Fibroblast of skin of back (primary cell): ENCODE data around the gene MMP2.

ENCODE experiments used
- DNase-seq: peaks from one replicate; pipeline ENCODE4 v3.0.0-alpha.2; 2013

The MMP2 gene

DNA sequence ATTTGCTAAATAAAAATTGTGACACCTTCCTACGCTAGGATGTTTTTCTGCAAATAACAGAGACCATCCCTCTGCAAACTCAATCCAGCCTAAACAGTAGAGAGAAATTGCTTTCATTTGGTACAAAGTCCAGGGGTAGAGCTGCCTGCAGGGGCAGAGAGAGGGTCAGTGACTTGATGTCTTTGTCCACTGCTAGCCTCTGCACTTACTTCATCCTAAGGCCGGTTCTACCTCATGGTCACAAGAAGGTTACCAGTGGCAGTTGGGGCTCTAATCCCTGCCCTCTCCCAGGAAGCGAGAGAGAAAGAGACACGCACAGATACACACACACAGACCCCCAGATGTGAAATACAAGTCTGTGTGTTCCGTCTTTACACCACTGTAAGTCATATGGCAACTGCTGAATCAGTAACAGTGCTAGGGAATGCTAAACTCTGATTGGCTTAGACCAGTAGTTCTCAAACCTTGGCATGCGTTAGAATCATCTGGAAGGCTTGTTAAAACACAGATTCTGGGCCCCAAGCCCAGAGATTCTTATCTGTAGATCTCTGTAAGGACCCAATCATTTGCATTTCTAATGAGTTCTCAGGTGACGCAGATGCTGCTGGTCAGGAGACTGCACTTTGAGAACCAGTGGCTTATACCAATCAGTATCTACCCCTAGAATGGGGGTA, 16.8 kb downstream of the MMP2 start:
- no peak for DNase-seq

DNA sequence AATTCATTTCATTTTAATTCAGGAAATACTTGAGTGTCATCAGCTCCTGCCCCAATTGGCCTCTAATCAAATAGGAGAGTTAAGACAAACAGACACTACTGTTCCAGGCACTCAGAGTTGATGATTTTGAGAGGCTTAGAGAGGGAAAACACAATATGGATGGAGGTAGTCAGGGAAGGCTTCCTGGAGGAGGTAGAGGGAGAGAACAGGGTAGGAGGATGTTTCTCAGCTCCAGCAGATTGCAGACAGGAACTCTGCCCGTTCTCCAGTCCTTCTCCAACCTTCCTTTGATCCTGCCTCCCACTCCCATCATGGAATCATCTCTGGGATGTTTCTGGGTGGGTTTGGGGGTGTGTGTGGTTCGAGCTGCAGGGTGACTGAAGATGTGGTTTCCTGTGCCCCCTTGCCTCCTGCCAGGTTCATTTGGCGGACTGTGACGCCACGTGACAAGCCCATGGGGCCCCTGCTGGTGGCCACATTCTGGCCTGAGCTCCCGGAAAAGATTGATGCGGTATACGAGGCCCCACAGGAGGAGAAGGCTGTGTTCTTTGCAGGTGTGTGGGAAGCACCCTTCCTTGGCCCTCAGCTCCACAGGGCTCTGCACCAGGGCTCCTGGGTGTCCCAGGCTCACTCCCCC, 17.6 kb downstream of the MMP2 start:
- no peak for DNase-seq

DNA sequence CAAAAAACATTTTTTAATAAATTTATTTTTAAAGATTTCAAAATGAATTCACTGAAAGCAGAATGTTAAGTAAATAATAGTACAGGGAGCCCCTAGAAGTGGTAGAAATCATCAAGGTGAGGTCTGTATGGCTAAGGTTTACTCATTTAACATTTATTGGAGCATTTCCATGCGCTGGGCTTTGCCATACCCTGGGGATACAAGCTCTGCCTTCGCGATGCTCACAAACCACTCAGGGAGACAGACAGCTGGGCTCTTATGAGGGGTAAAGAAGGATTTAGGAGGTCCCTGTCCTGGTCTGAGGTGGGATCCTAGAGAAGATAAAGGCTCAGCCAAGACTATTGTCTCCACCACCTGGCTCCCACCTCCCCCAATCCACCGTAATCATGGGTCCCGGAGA, 18.6 kb downstream of the MMP2 start:
- DNase-seq, result no peak

DNA sequence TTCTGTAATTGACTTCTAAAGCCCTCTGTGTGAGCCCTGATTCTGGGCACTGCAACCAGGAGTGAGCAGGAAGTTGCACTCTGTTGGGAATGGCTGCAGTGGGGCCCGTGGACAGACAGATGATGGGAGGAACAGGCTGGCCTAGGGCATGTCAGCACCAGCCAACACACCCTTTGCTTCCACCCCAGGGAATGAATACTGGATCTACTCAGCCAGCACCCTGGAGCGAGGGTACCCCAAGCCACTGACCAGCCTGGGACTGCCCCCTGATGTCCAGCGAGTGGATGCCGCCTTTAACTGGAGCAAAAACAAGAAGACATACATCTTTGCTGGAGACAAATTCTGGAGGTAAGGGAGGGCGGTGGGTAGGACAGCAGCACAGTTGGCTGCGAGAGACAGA, 19.1 kb downstream of the MMP2 start:
- DNase-seq, result no peak

DNA sequence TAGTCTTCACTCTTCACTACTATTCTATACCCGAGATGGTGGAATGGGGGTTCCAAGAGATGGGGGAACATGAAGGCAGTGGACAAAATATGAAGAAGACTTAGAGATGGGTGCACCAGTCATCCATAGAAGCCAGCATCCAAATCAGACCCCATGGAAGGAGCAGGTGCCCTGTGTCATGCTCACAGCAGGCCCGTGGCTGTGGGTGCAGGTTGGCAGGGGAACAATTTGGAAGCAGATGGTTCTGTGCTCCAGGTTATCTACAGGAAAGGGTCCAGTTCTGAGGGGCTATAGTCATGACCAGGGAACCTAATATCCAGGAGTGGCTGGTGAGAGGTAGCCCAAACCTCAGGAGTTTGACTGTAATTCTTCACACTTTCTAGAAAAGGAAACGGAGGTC, 20.3 kb downstream of the MMP2 start:
- DNase-seq, result no peak

DNA sequence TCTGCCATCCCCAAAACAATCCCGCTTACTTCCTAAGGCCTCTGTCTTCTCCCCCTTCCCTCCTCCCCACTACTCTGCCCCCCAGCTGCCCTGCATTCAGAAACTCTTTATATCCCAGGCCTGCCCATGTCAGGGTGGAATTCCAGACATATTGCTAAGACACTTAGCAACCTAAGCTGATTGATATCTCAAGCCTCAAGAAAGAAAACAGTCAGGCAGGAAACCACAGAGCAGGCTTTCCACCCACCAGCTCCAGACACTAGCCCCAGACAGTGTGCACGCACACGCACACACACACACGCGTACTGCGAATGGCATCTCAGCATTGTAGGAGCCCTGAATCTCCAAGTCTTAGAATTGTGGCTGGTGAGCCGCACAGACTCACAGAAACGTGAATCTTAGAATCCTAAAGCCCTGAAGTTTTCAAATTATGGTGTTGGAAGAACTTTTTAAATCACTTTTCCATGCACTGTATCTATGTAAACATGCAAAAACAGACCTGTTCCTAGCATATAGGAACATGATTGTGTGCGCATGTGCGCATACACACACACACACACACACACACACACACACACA, 21.0 kb downstream of the MMP2 start:
- peak; percentile 100 for DNase-seq

DNA sequence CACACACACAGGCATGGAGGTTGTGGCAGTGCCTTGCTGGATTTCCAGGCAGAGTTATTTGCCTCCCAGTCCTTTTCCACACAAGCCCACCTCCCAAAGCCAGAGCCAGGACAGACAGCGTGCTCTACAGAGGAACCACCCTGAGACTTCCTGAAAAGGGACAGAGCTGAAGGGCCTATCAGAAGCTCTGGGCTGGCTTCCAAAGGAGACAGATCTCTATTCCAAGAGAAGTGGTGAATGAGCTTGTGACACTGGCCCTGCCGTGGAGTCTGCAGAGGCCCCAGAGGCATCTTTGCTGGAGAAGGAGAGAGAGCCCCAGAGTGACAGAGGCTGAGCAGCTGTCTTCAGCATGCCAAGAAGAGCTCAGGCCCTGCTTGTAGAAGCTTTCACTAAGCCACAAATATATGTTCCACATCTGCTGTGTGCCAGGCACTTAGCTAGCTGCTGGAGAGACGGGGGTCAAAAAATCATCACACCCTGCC, 21.6 kb downstream of the MMP2 start:
- DNase-seq, result peak; percentile 89

DNA sequence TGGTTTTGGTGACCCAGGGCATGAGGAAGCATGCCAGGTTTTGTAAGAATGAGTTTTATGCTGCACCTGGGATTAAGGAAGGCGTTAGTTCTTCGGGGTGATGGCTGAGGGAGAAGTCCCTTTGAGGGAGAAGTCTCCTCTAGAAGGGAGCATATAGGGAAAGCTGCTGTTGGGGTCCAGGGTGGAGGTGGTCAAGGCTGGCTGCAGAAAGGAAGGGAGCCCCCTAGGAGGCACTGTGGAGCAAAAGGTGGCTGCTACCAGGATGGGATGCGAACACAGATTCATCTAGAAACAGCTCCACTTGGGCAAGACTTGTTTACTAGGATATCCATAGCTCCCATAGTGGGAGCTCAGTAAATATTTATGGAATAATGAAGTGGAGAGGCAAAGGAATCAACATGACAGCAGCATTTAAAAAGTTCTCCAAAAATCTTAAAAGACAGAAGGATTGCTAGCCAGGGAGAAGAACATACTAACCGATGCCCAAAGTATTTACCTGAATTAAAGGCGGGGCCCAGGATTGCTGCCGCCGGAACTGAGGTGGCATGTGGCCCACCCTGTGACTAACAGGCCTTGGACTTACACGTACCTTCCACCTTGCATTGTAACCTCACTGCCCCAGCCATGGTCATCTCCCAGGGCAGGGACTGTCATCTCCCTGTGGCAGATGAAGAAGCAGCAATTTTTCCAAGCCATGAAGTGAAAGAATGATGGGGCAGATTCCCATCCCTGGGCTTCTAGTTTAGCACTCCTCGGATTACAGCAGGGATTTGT, 22.7 kb downstream of the MMP2 start:
- no peak for DNase-seq

GRCh38 chr16:55502801-55503366, 23.9 kb downstream of the MMP2 start:
- DNase-seq, result no peak

- DNase-seq, result no peak
These were observed 24.9 kb downstream of the MMP2 start for GRCh38 chr16:55503726-55504550.

- no peak for DNase-seq
These were observed 26.5 kb downstream of the MMP2 start for GRCh38 chr16:55505333-55506015.

DNA sequence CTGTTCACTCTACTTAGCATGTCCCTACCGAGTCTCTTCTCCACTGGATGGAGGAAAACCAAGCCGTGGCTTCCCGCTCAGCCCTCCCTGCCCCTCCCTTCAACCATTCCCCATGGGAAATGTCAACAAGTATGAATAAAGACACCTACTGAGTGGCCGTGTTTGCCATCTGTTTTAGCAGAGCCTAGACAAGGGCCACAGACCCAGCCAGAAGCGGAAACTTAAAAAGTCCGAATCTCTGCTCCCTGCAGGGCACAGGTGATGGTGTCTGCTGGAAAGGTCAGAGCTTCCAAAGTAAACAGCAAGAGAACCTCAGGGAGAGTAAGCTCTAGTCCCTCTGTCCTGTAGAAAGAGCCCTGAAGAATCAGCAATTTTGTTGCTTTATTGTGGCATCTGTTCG, 27.1 kb downstream of the MMP2 start:
- DNase-seq, result no peak

- DNase-seq, result no peak
These were observed 27.7 kb downstream of the MMP2 start for GRCh38 chr16:55506708-55507107.

GRCh38 chr16:55508271-55508921, 29.4 kb downstream of the MMP2 start:
- DNase-seq, result no peak

GRCh38 chr16:55508941-55509931, 30.2 kb downstream of the MMP2 start, which contains the start of gene LPCAT2:
LPCAT2 (plus strand) TSS chr16:55509072; CDS start chr16:55509182, 110 bp downstream.
- DNase-seq, result peak; percentile 87

GRCh38 chr16:55510185-55510805, 31.3 kb downstream of the MMP2 start:
- DNase-seq, result no peak

DNA sequence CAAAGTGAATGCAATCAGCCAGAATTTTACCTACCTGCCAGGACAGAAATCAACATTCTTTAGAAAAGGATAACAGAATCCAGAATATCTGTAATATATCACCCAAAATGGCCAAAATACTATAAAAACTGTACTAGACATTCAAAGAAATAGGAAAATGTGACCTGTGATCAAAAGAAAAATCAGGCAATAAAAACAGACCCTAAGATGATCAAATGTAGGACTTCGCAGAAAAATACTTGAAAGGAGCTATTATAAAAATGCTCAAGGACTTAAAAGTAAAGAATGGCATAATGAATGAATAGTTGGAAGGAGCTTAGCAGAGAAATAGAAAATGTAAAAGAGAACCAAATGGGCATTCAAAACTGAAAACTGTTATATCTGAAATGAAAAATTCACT, 33.9 kb downstream of the MMP2 start:
- DNase-seq, result no peak

DNA sequence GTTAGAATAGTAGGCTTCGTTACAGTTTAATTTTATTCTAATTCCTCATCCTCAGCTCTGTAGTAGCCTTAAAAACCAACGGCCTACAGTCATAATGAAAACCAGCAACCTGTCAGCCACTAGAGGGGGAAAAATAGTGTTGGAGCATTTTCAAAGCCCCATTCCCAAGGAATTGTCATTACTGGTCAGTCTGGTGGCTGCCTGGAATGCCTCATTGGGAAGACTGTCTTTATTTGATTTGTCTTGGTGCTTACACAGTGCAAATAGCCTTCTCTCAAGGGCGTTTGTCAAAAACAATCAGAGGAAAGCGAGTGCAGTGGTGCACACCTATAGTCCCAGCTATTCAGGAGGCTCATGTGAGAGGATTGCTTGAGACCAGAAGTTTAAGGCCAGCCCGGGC, 34.6 kb downstream of the MMP2 start:
- peak; percentile 34 for DNase-seq

DNA sequence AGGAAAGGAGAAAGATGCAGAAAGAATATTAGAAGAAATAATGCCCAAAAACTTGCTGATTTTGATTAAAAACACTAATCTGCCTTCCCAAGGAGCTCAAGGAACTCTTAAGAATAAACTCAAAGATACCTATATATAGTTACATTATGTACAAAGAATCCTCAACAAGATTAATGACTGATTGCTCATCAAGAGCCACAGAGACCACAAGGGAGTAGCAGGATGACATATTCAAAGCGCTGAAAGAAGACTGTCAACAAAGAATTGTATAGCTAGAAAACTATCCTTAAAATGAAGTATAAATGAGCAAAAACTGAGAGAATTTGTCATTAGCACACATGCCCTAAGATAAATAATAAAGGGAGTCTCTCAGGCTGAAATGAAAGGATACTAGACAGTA, 36.1 kb downstream of the MMP2 start:
- DNase-seq, result peak; percentile 85
